Urinary bladder (tissue), 4 donors: Measurements from ENCODE around the gene CREB3L4. TPM values are rescaled to one million over a fixed set of nuclear protein-coding genes. Genes with fewer than 3 reads are reported as not detected.

ENCODE experiments used
- DNase-seq: peaks from one replicate; pipeline ENCODE4 v3.0.0-alpha.2; 2015; ENCODE audit errors: extremely low spot score
- H3K27ac ChIP-seq: one replicate; pipeline ENCODE4 v1.5.1; 2013; ENCODE audit warnings: low read depth, mild to moderate bottlenecking, moderate library complexity
- H3K36me3 ChIP-seq: one replicate; pipeline ENCODE4 v1.6.1; 2013; ENCODE audit warnings: mild to moderate bottlenecking, moderate library complexity; ENCODE audit not compliant: insufficient read depth
- H3K4me1 ChIP-seq: one replicate; pipeline ENCODE4 v1.6.1; 2013; ENCODE audit warnings: mild to moderate bottlenecking, moderate library complexity; ENCODE audit not compliant: insufficient read depth
- H3K4me3 ChIP-seq: one replicate; pipeline ENCODE4 v1.5.1; 2013; ENCODE audit warnings: low read depth, low read length
- WGBS: extraction: QIAGEN DNeasy Blood & Tissue Kit; methylation state at CpG from one replicate; pipeline ENCODE4 v1.1.7; 2013; 5-methylcytosine and 5-hydroxymethylcytosine counted together
- polyA plus RNA-seq: library from polyadenylated mRNA; stranded (reverse); fragments of 200-250 nt; gene quantifications from one replicate; pipeline ENCODE4 v1.2.3, GENCODE V29; 2013
- total RNA-seq: library from RNA; depleted of rRNA; stranded (reverse); fragments of >200 nt; gene quantifications from one replicate; pipeline ENCODE4 v1.2.3, GENCODE V29; 2014
- donor health status: healthy with polysubstance abuse.
- donor health status: healthy.

Gene CREB3L4
- total and polyA plus RNA-seq, 2 donors = 8.7 to 12.2 TPM

- H3K4me1 ChIP-seq = no peaks in the 10 kb centered on the region
- no peak overlapping the region for H3K27ac ChIP-seq
- H3K36me3 ChIP-seq = peaks cover 2% of the 10 kb centered on the region
- no peak for DNase-seq
- H3K4me3 ChIP-seq = no peak overlapping the region
- 81% methylated on average over 14 of the region's 14 CpGs for WGBS
Observed at GRCh38 chr1:153929981-153930948, 37.4 kb upstream of the CREB3L4 start.

GRCh38 chr1:153932156-153933131 lies 35.3 kb upstream of the CREB3L4 start:
- Histone ChIP-seq H3K36me3 (peaks cover 2% of the 10 kb centered on the region), H3K27ac (no peak overlapping the region), H3K4me3 (no peak overlapping the region), H3K4me1 (no peaks in the 10 kb centered on the region)
- WGBS = 94% methylated on average over 18 of the region's 18 CpGs
- no peak for DNase-seq

- no peak overlapping the region for H3K4me3 ChIP-seq
- 89% methylated on average over 14 of the region's 14 CpGs for WGBS
- peaks cover 2% of the 10 kb centered on the region for H3K36me3 ChIP-seq
Observed at GRCh38 chr1:153933430-153933829, 34.3 kb upstream of the CREB3L4 start.

DNA sequence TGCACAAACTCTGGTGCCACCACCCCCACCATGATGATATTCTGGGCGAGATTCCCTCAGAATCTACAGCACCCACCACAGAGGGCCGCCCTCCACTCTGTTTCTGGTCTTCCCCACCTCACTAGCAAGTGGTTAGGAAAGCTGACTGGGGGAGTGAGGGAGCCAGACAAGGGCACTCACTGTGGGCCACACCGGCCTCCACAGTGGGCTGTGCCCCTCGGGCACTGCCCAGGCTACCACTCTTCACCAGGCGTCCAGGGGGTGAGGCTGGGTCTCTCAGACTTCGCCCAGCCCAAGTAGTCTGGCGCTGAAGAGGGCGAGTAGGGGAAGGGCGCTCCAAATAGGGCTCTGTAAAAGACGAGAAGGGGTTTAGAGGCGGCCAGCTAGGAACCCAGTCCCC lies 33.7 kb upstream of the CREB3L4 start:
- Histone ChIP-seq H3K36me3 (peaks cover 2% of the 10 kb centered on the region), H3K4me3 (no peak overlapping the region)
- 94% methylated on average over 11 of the region's 11 CpGs for WGBS

More at GRCh38 chr1:153933430-153933829, 34.3 kb upstream of the CREB3L4 start:
- Histone ChIP-seq H3K4me1 (no peaks in the 10 kb centered on the region), H3K27ac (no peak overlapping the region)
- DNase-seq = no peak

DNA sequence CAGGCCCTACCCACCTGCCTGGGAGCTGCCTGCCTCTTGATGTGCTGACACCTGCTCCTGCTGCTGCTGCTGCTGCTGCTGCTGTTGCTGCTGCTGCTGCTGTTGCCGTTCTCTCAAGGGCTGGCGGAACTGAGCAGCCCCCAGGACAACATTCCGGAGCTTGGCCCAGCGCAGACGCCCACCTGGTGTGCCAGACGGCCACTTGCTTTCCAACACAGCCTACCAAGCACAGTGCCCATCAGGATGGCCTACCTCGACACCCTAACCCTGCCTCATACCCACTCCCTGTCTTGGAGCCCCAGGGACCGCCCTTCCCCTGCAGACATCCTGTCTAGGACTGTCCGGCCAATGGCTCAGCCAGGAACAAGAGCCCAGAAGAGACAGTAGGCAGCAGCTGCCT lies 33.0 kb upstream of the CREB3L4 start:
- H3K36me3 ChIP-seq = peaks cover 2% of the 10 kb centered on the region
- no peak for DNase-seq
- 96% methylated on average over 9 of the region's 9 CpGs for WGBS
- no peak overlapping the region for H3K27ac ChIP-seq
- no peak overlapping the region for H3K4me3 ChIP-seq
- no peaks in the 10 kb centered on the region for H3K4me1 ChIP-seq

More for the DNA sequence above, 33.7 kb upstream of the CREB3L4 start:
- no peak for DNase-seq
- Histone ChIP-seq H3K4me1 (no peaks in the 10 kb centered on the region), H3K27ac (no peak overlapping the region)

- peaks cover 2% of the 10 kb centered on the region for H3K36me3 ChIP-seq
- DNase-seq = no peak
- H3K4me1 ChIP-seq = no peaks in the 10 kb centered on the region
- WGBS = 95% methylated on average over 12 of the region's 12 CpGs
- no peak overlapping the region for H3K27ac ChIP-seq
- H3K4me3 ChIP-seq = no peak overlapping the region
Observed at GRCh38 chr1:153936011-153936802, 31.5 kb upstream of the CREB3L4 start.

GRCh38 chr1:153937331-153937730 lies 30.4 kb upstream of the CREB3L4 start:
- H3K36me3 ChIP-seq = peaks cover 2% of the 10 kb centered on the region

DNA sequence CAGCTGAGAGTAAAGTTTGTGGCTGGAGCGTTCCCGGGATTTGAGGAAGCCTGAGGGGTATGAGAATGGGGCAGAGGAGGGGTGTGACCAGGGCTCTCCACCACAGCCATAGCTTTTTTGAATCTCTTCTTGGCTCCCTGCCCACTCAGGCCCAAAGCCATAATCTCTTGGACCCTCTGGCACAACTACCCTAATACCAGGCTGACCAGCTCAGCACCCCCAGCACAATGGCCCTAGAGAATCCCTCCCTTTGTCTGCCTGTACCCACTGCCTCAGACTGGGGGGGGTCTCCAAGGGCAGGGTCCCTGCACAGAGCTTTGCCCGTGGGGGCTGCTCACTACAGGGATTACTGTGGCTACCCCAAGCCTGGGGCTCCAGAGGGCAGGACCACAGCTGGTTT lies 28.7 kb upstream of the CREB3L4 start:
- 81% methylated on average over 3 of the region's 3 CpGs for WGBS
- H3K4me3 ChIP-seq = no peak overlapping the region
- no peak for DNase-seq
- H3K36me3 ChIP-seq = no peaks in the 10 kb centered on the region
- H3K4me1 ChIP-seq = no peaks in the 10 kb centered on the region
- no peak overlapping the region for H3K27ac ChIP-seq

More at GRCh38 chr1:153937331-153937730, 30.4 kb upstream of the CREB3L4 start:
- no peaks in the 10 kb centered on the region for H3K4me1 ChIP-seq
- no peak overlapping the region for H3K27ac ChIP-seq
- no peak for DNase-seq
- 96% methylated on average over 10 of the region's 10 CpGs for WGBS
- no peak overlapping the region for H3K4me3 ChIP-seq

DNA sequence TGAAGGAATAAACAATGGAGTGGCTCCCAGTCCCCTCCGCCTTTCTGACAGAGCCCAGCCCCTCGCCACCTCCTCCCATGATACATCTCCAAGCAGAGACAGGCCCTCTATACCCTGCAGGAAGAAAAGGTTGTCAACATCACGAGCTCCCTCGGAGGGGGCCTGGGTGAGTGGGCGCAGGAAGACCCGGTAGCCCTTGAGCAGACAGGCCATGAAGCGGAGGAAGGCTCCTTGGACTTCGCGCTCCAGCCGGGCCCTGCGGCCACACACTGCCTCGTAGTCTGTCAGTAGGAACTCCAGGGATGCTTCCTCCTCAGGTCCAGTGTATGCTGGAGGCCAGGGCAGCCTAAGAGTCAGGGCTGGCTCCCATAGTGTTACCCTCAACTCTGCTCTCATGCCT lies 28.2 kb upstream of the CREB3L4 start:
- no peak overlapping the region for H3K27ac ChIP-seq
- H3K36me3 ChIP-seq = no peaks in the 10 kb centered on the region
- H3K4me1 ChIP-seq = no peaks in the 10 kb centered on the region
- DNase-seq = no peak
- H3K4me3 ChIP-seq = no peak overlapping the region
- WGBS = 84% methylated on average over 12 of the region's 12 CpGs

GRCh38 chr1:153940756-153941155 lies 26.9 kb upstream of the CREB3L4 start:
- Histone ChIP-seq H3K4me3 (no peak overlapping the region), H3K4me1 (no peaks in the 10 kb centered on the region), H3K27ac (no peak overlapping the region), H3K36me3 (no peaks in the 10 kb centered on the region)
- WGBS = 94% methylated on average over 8 of the region's 8 CpGs
- DNase-seq = no peak

- no peak overlapping the region for H3K27ac ChIP-seq
- no peaks in the 10 kb centered on the region for H3K36me3 ChIP-seq
- H3K4me1 ChIP-seq = no peaks in the 10 kb centered on the region
- H3K4me3 ChIP-seq = no peak overlapping the region
- 93% methylated on average over 34 of the region's 34 CpGs for WGBS
- DNase-seq = no peak
Observed at GRCh38 chr1:153941826-153942725, 25.6 kb upstream of the CREB3L4 start.
